ENCODE data around the gene S100A5.

- TF ChIP-seq CTCF (IDR thresholded peaks at IDR 0.05 in 4 of 5, conservative IDR thresholded peaks at IDR 0.05 in 1 of 5) (no peak), POLR2A (IDR thresholded peaks at IDR 0.05) (no peak)
Observed at GRCh38 chr1:153547560-153548551, 7.1 kb upstream of the S100A5 start.

Measured in gastrocnemius medialis (tissue), 4 donors.